ENCODE data around the gene PLEKHA4. TPM values are rescaled to one million over a fixed set of nuclear protein-coding genes. Genes with fewer than 3 reads are reported as not detected.
A peak's percentile ranks its signal among the peaks of the same experiment; 100 is the strongest.

Gene PLEKHA4
- total RNA-seq, 1 donor from 2014 or later: 237 TPM

- Histone ChIP-seq H3K36me3 (peaks cover 0 to 12% of the 10 kb centered on the region in 2 donors), H3K27ac (no peak overlapping the region), H3K9me3 (no peaks in the 10 kb centered on the region), H3K27me3 (no peaks in the 10 kb centered on the region), H3K4me3 (no peak overlapping the region), H3K4me1 (peaks cover 0 to 3% of the 10 kb centered on the region in 2 donors)
- intact Hi-C loops (cut with DNase I): no loop called here
- TF ChIP-seq CTCF (IDR thresholded peaks at IDR 0.05): no peak
- DNase-seq (ENCODE audit: low spot score in 2 of 2): no peak
Measured at GRCh38 chr19:48841047-48841446, 27.4 kb downstream of the PLEKHA4 start.

DNA sequence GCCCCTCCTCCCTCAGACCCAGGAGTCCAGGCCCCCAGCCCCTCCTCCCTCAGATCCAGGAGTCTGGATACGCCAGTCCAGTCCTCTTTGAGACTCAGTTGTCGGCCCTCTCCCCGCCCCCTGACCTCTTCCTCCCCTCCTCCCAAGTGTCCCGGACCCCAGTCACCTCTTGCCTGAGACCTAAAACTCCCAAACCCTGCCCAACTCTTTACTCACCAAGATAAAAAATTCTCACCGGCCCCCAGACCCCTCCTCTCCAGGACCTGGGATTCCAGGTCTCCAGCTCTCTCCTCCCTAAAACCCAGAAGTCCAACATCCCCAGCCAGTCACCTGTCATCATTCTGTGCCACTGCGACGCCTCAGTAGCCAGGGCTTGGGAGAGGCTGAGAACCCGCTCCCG, 30.7 kb downstream of the PLEKHA4 start:
- DNase-seq (ENCODE audit: low spot score in 2 of 2): no peak
- peak overlapping the region in 1 of 2 donors; percentile 67 for H3K4me3 ChIP-seq
- peaks cover 0 to 10% of the 10 kb centered on the region in 2 donors for H3K36me3 ChIP-seq
- H3K9me3 ChIP-seq: no peaks in the 10 kb centered on the region
- peaks cover 3 to 8% of the 10 kb centered on the region in 2 donors for H3K4me1 ChIP-seq
- H3K27ac ChIP-seq: peak overlapping the region; percentile 88 to 94
- TF ChIP-seq CTCF (IDR thresholded peaks at IDR 0.05): no peak
- no peaks in the 10 kb centered on the region for H3K27me3 ChIP-seq
- intact Hi-C loops (cut with DNase I): loop anchor here (1.0 to 5.0 kb wide), 5 partner anchors 25 to 191 kb away; partner anchors contain the start of genes CA11 and FTL

GRCh38 chr19:48837051-48837524, 31.3 kb downstream of the PLEKHA4 start:
- Histone ChIP-seq H3K4me1 (peaks cover 3 to 8% of the 10 kb centered on the region in 2 donors), H3K27ac (peak overlapping the region; percentile 88 to 94), H3K9me3 (no peaks in the 10 kb centered on the region), H3K4me3 (peak overlapping the region; percentile 59 to 67), H3K27me3 (no peaks in the 10 kb centered on the region), H3K36me3 (peaks cover 3 to 16% of the 10 kb centered on the region in 2 donors)
- TF ChIP-seq CTCF (IDR thresholded peaks at IDR 0.05): no peak
- intact Hi-C loops (cut with DNase I): loop anchor here (1.0 to 5.0 kb wide), 5 partner anchors 25 to 190 kb away; partner anchors contain the start of genes CA11 and FTL
- peak; percentile 93 to 96 for DNase-seq (ENCODE audit: low spot score in 2 of 2)

DNA sequence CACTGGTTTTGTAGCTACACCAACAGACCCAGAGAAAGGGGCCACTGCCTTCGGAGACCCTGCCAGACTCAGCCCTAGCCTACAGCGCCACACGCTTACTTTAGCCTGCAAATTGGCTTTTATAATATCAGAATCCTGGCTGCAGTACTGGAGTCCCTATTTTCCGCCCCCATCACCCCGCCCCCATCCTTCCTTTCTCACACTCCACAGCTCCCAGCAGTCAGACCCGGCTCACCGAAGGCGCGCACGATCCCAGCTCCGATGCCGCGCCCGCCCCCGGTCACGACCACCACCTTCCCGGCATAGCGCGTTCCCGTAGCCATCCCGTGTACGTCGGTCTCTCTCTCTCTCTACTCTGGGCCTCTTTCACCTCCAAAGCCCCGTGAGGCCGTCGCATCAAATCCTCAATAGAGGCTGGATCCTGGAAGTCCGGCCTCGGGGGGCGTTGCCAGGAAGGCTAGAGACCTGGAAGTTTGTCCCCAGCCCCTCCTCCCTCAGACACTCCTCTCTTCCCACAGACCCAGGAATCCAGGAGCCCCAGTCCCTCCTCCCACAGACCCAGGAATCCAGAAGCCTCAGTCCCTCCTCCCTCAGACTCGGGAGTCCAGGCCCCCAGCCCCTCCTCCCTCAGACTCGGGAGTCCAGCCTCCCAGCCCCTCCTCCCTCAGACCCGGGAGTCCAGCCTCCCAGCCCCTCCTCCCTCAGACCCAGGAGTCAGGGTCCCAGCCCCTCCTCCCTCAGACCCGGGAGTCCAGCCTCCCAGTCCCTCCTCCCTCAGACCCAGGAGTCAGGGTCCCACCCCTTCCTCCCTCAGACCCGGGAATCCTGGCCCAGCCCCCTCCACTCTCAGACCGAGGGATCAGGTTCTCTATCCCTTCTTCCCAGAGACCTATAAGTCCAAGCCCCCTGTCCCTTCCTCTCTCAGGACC, 32.1 kb downstream of the PLEKHA4 start, which contains the start of gene HSD17B14:
Gene HSD17B14, minus strand, starts transcription at position 403 of the 929 bp plus-strand sequence. Its CDS starts 80 bp downstream, at position 323.
- Histone ChIP-seq H3K27me3 (no peaks in the 10 kb centered on the region), H3K4me1 (peaks cover 3 to 8% of the 10 kb centered on the region in 2 donors), H3K9me3 (no peaks in the 10 kb centered on the region), H3K27ac (peak within 1 kb of the TSS; percentile 88 to 94), H3K36me3 (peaks cover 9 to 21% of the 10 kb centered on the region in 2 donors), H3K4me3 (peak within 1 kb of the TSS; percentile 59 to 67)
- peak; percentile 14 to 75 for DNase-seq (ENCODE audit: low spot score in 2 of 2)
- intact Hi-C loops (cut with DNase I): loop anchor here (1.0 to 5.0 kb wide), 5 partner anchors 24 to 190 kb away; partner anchors contain the start of genes CA11 and FTL
- no peak for TF ChIP-seq CTCF (IDR thresholded peaks at IDR 0.05)

DNA sequence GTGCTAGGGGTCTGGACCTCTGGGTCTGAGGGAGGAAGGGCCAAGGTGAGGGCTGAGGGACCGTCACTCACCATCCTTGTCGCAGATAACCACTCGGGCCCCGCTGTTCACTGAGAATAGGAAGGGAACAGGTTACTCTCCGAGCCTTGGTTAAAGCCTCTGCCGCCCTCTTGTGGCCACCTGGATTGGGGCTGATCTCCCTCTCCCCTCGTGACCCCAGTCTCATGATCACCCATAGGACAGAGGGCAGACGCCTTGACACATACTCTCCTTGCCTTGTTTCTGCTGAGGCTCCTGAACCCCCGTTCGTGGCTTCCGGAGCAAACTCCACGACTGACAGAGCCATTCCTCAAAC, 32.7 kb downstream of the PLEKHA4 start:
- H3K27ac ChIP-seq: peak overlapping the region; percentile 88 to 94
- no peaks in the 10 kb centered on the region for H3K27me3 ChIP-seq
- intact Hi-C loops (cut with DNase I): loop anchor here (2.0 to 5.0 kb wide), 3 partner anchors 123 to 189 kb away; partner anchors contain the start of genes CA11 and FTL
- DNase-seq (ENCODE audit: low spot score in 2 of 2): peak; percentile 89 to 98
- H3K4me1 ChIP-seq: peaks cover 3 to 8% of the 10 kb centered on the region in 2 donors
- TF ChIP-seq CTCF (IDR thresholded peaks at IDR 0.05): peak; percentile 82 to 96 (median 85)
- peak overlapping the region; percentile 59 to 67 for H3K4me3 ChIP-seq
- no peaks in the 10 kb centered on the region for H3K9me3 ChIP-seq
- H3K36me3 ChIP-seq: peaks cover 15 to 26% of the 10 kb centered on the region in 2 donors

Data from ascending aorta (tissue), 2 donors.